OCI-LY1 (cell line): ENCODE results near the gene CD302.

Source experiments
- CTCF ChIP-seq: fragments of 200-600 bp; sonication (generic), shearing (Covaris generic); IDR thresholded peaks from 2 replicates; pipeline ENCODE4 v1.5.1; 2017; ENCODE audit warnings: mild to moderate bottlenecking, antibody characterized with exemption, low read length, moderate library complexity, mixed read lengths
- EZH2 ChIP-seq: fragments of 200-600 bp; sonication (generic), shearing (Covaris generic); IDR thresholded peaks from 2 replicates; pipeline ENCODE4 v1.8.0; 2017; ENCODE audit warnings: borderline replicate concordance, mixed run types, mild to moderate bottlenecking, antibody characterized with exemption, low read length, moderate library complexity, mixed read lengths

GRCh38 chr2:159797225-159797542 lies 824 bp downstream of the CD302 start:
- TF ChIP-seq CTCF, result no peak
- no peak for TF ChIP-seq EZH2
